Naive thymus-derived CD4-positive, alpha-beta T cell (primary cell): Measurements from ENCODE around the gene BTBD19. TPM values are rescaled to one million over a fixed set of nuclear protein-coding genes. Genes with fewer than 3 reads are reported as not detected.
"Not testable (repeated sequence)": the region's sequence is repeated elsewhere in the genome, so short reads cannot be mapped to it uniquely, and the experiment has no call there.

Experiments used
- ATAC-seq: fragments of 150-1000 bp; cut with Tn5 transposase; 2 replicates; pipeline ENCODE4 v1.10.0; 2021; ENCODE audit warnings: mild to moderate bottlenecking, moderate library complexity
- CTCF ChIA-PET: fragments of 350-600 bp; sonication (Branson Sonifier 250); formaldehyde crosslinking; loops from one replicate; lab custom pipeline; 2021; ENCODE audit warnings: antibody characterized with exemption; lab: Charles Lee
- POLR2A ChIA-PET: fragments of 350-600 bp; sonication (Branson Sonifier 250); formaldehyde crosslinking; loops from one replicate; lab custom pipeline; 2021; ENCODE audit warnings: antibody characterized with exemption, inconsistent platforms; lab: Charles Lee
- DNase-seq, 9 donors: peaks; one replicate each; pipeline versions ENCODE4 v3.0.0 to v3.0.0-alpha.2; 2020 to 2022; ENCODE audit warnings: mixed read lengths in 1 of 9
- H3K27ac ChIP-seq: one replicate; pipeline ENCODE4 v1.7.0; 2013; ENCODE audit warnings: mild to moderate bottlenecking, low read depth, low read length, moderate library complexity
- H3K27me3 ChIP-seq, 2 donors: one replicate each; pipeline ENCODE4 v1.7.0; 2013; ENCODE audit warnings: low read length in 2 of 2, mild to moderate bottlenecking in 2 of 2, moderate library complexity in 2 of 2; ENCODE audit not compliant: control insufficient read depth in 2 of 2, insufficient read depth in 2 of 2
- H3K36me3 ChIP-seq, 3 experiments: 1 replicate in 2 of 3; 2 replicates in 1 of 3; pipeline ENCODE4 v1.7.0; 2013; ENCODE audit warnings: low read length in 3 of 3, mild to moderate bottlenecking in 3 of 3, moderate library complexity in 1 of 3; ENCODE audit not compliant: insufficient read depth in 3 of 3, control insufficient read depth in 2 of 3
- H3K4me1 ChIP-seq, 2 donors: one replicate each; pipeline ENCODE4 v1.7.0; 2013; ENCODE audit warnings: low read length in 2 of 2, mild to moderate bottlenecking in 2 of 2, moderate library complexity in 1 of 2; ENCODE audit not compliant: control insufficient read depth in 2 of 2, insufficient read depth in 2 of 2
- H3K4me3 ChIP-seq: 2 replicates; pipeline ENCODE4 v1.7.0; 2013; ENCODE audit warnings: mild to moderate bottlenecking, low read length
- H3K9me3 ChIP-seq, 3 experiments: 1 replicate in 2 of 3; 2 replicates in 1 of 3; pipeline ENCODE4 v1.7.0; 2013; ENCODE audit warnings: low read length in 3 of 3; ENCODE audit not compliant: control insufficient read depth in 2 of 3
- H3K27ac Mint-ChIP-seq, 9 donors: one replicate each; pipeline ENCODE4 v1.8.0; 2020 to 2022; ENCODE audit warnings: mixed read lengths in 9 of 9, mild to moderate bottlenecking in 8 of 9, moderate library complexity in 5 of 9, inconsistent platforms in 2 of 9
- H3K27me3 Mint-ChIP-seq, 5 donors: one replicate each; pipeline ENCODE4 v1.8.0; 2021 to 2022; ENCODE audit warnings: mixed read lengths in 5 of 5, mild to moderate bottlenecking in 1 of 5
- H3K36me3 Mint-ChIP-seq, 5 donors: one replicate each; pipeline ENCODE4 v1.8.0; 2020 to 2022; ENCODE audit warnings: mixed read lengths in 5 of 5, mild to moderate bottlenecking in 3 of 5, inconsistent platforms in 1 of 5
- H3K4me1 Mint-ChIP-seq, 7 donors: one replicate each; pipeline ENCODE4 v1.8.0; 2020 to 2022; ENCODE audit warnings: mixed read lengths in 7 of 7, mild to moderate bottlenecking in 3 of 7, inconsistent platforms in 1 of 7
- H3K4me3 Mint-ChIP-seq, 10 donors: one replicate each; pipeline ENCODE4 v1.8.0; 2020 to 2022; ENCODE audit warnings: mild to moderate bottlenecking in 10 of 10, mixed read lengths in 10 of 10, moderate library complexity in 6 of 10, inconsistent platforms in 2 of 10
- H3K9me3 Mint-ChIP-seq, 11 donors: one replicate each; pipeline ENCODE4 v1.8.0; 2020 to 2022; ENCODE audit warnings: mixed read lengths in 11 of 11, mild to moderate bottlenecking in 4 of 11, inconsistent platforms in 1 of 11, moderate library complexity in 1 of 11
- intact Hi-C, 2 donors: fragments of 100-400 bp; cut with micrococcal nuclease; formaldehyde crosslinking; loops; one replicate each; pipeline ENCODE4 v1.15.1; 2023
- polyA plus RNA-seq, 2 donors: library from polyadenylated mRNA; unstranded; fragments of 300-500 nt; fragmentation: Illumina TruSeq; gene quantifications; one replicate each; pipeline ENCODE4 v1.2.3, GENCODE V29; 2021
- total RNA-seq, 6 experiments: library from RNA in 5 of 6; stranded (reverse) in 5 of 6; gene quantifications; 1 replicate in 5 of 6; 2 replicates in 1 of 6; pipeline ENCODE4 v1.2.3 and lab custom pipeline; 2021 to 2026

BTBD19 gene
- total and polyA plus RNA-seq, 7 experiments from 2014 or later, result 0.07 to 47.2 (median 12.5) TPM

DNA sequence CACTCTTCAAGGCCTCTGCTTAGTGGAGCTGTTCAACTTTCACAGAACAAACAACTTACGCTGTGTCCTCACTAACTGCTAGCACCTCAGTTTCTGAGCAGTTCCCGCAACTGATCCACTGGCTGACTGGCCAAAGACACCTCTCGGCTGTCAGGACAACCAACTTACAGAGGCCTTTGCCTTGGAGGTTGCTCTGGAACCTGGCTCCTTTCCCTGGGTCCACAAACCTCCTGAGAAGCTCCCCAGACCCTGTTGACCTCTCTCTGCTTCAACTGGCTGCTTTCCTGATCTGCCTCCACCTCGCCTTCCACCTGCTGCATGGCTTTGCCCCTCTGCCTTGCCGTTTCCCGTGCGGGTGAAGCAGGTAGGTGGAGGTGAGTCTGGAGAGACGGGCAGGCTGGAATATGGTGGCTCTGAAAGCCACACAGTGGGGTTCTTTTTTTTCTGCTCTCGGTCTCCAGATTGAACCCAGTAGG lies 13.0 kb downstream of the BTBD19 start:
- DNase-seq (no peak), ATAC-seq (no peak)
- Mint-ChIP-seq H3K4me1 (peaks cover 23 to 40% (median 37%) of the 10 kb centered on the region in 7 donors), H3K9me3 (no peaks in the 10 kb centered on the region), H3K27me3 (no peaks in the 10 kb centered on the region), H3K36me3 (peaks cover 0 to 8% (median 0%) of the 10 kb centered on the region in 5 donors), H3K4me3 (peak overlapping the region; percentile 41 to 96 (median 94)), H3K27ac (peak overlapping the region; percentile 8 to 100 (median 100))
- Histone ChIP-seq H3K27ac (no peak overlapping the region), H3K36me3 (no peaks in the 10 kb centered on the region), H3K9me3 (no peaks in the 10 kb centered on the region), H3K27me3 (no peaks in the 10 kb centered on the region), H3K4me3 (no peak overlapping the region), H3K4me1 (peaks cover 0 to 19% of the 10 kb centered on the region in 2 donors)
- ChIA-PET CTCF (interaction anchor here (0.7 to 1.9 kb wide), 10 partner anchors 12 to 167 kb away, joined by 3 to 11 read pairs (median 5); partner anchors contain the start of genes BTBD19, EIF2B3 and PLK3), POLR2A (interaction anchor here (0.7 to 14.4 kb wide), 16 partner anchors 8 to 670 kb away, joined by 3 to 709 read pairs (median 5); partner anchors contain the start of genes BEST4, BTBD19, DYNLT4 and EIF2B3)
- intact Hi-C loops, result loop anchor here in 1 of 2 donors (5.0 kb wide), 2 partner anchors 34 to 191 kb away; partner anchors contain the start of genes BEST4, HECTD3 and UROD

DNA sequence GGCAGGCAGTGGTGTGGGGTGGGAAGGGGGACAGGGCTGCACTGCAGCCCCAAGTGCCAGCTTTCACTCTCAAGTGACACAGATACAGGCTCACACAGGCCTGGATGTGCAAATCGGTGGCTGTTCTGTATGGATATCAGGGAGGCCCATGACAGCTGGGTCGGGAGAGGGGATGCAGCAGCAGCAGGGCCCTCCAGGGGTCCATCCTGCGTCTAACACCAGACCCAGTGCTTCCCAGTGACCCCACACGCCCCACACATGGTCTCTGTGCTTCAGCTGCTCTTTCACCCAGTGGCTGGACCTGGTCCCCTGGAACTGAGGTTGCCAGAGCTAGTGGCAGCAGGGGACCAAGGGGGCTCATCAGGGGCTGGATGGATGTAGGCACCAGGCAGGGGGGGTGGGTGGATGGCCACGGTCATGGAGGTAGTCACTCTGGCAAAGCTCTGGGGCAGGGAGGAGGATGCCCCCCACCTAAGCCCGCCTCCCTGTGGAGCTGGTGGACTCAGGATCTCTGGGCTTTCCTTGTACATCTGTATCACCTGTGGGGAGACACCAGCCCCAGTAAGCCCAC lies 13.9 kb downstream of the BTBD19 start:
- POLR2A ChIA-PET, result interaction anchor here (0.8 to 14.4 kb wide), 11 partner anchors 10 to 669 kb away, joined by 3 to 709 read pairs (median 4); partner anchors contain the start of genes BTBD19, DYNLT4, PLK3 and PTCH2
- intact Hi-C loops, result loop anchor here in 1 of 2 donors (5.0 kb wide), 2 partner anchors 35 to 190 kb away; partner anchors contain the start of genes BEST4, HECTD3 and UROD
- Mint-ChIP-seq H3K4me1 (peaks cover 26 to 40% (median 36%) of the 10 kb centered on the region in 7 donors), H3K36me3 (peaks cover 0 to 8% (median 0%) of the 10 kb centered on the region in 5 donors), H3K27me3 (no peaks in the 10 kb centered on the region), H3K4me3 (no peak overlapping the region), H3K27ac (peak overlapping the region in 7 of 9 donors; percentile 18 to 100 (median 72)), H3K9me3 (no peaks in the 10 kb centered on the region)
- Histone ChIP-seq H3K36me3 (no peaks in the 10 kb centered on the region), H3K4me1 (peaks cover 0 to 19% of the 10 kb centered on the region in 2 donors), H3K9me3 (no peaks in the 10 kb centered on the region), H3K27ac (no peak overlapping the region), H3K27me3 (no peaks in the 10 kb centered on the region), H3K4me3 (no peak overlapping the region)
- ATAC-seq (no peak), DNase-seq (no peak)
- CTCF ChIA-PET, result interaction anchor here (1.0 to 1.9 kb wide), 7 partner anchors 13 to 108 kb away, joined by 3 to 11 read pairs (median 5); partner anchors contain the start of genes BTBD19 and PLK3

DNA sequence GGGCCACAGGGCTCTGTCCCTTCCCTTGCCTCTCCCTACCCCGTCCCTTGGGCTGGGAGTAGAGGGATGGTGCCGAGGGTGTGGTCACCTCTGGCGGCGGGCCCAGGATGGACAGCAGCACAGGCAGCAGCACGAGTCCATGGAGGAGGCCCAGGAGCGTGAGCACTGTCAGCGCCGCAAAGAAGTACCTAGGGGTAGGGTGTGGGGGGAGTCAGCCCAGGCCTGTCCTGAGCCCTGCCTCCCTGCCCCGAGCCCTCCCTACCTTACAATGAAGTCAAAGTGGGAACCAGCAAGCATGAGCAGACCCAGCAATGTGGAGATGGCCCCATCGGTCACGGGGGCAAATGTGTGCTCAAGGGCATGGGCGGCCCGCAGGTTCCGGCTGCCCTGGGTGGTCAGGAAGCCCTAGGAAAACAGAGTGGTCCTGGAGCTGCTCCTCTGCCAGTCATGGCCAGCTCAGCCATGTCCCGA lies 14.7 kb downstream of the BTBD19 start:
- H3K4me1 Mint-ChIP-seq, result peaks cover 22 to 35% (median 28%) of the 10 kb centered on the region in 7 donors
- H3K9me3 Mint-ChIP-seq, result no peaks in the 10 kb centered on the region
- H3K27ac Mint-ChIP-seq, result peak overlapping the region in 3 of 9 donors; percentile 9 to 47 (median 24)
- Histone ChIP-seq H3K27me3 (no peaks in the 10 kb centered on the region), H3K4me3 (no peak overlapping the region), H3K9me3 (no peaks in the 10 kb centered on the region), H3K27ac (no peak overlapping the region), H3K36me3 (no peaks in the 10 kb centered on the region), H3K4me1 (peaks cover 0 to 19% of the 10 kb centered on the region in 2 donors)
- no peaks in the 10 kb centered on the region for H3K27me3 Mint-ChIP-seq
- ATAC-seq (no peak), DNase-seq (no peak)
- intact Hi-C loops, result loop anchor here in 1 of 2 donors (5.0 kb wide), 2 partner anchors 36 to 189 kb away; partner anchors contain the start of genes BEST4, HECTD3 and UROD
- H3K4me3 Mint-ChIP-seq, result no peak overlapping the region
- peaks cover 0 to 2% (median 0%) of the 10 kb centered on the region in 5 donors for H3K36me3 Mint-ChIP-seq
- CTCF ChIA-PET, result interaction anchor here (0.7 to 1.9 kb wide), 2 partner anchors 10 to 23 kb away, joined by 3 to 11 read pairs; partner anchors contain the start of gene PLK3
- POLR2A ChIA-PET, result interaction anchor here (0.7 to 14.4 kb wide), 6 partner anchors 9 to 102 kb away, joined by 3 to 709 read pairs (median 4); partner anchors contain the start of genes BTBD19, DYNLT4, PLK3 and RPS8

DNA sequence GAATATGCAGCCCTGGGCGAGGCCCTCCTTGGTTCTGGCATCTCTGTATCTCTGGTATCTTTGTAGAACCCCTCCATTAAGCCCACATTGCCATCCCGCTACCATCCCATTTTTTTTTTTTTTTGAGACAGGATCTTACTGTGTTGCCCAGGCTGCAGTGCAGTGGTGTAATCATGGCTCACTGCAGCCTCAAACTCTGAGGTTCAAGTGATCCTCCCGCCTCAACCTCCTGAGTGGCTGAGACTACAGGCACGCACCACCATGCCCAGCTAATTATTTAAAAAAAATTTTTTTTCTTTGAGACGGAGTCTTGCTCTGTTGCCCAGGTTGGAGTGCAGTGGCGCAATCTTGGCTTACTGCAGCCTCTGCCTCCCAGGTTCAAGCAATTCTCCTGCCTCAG lies 16.1 kb downstream of the BTBD19 start:
- H3K9me3 ChIP-seq, H3K27me3 ChIP-seq, H3K27ac ChIP-seq, H3K36me3 ChIP-seq, ATAC-seq, H3K27me3 Mint-ChIP-seq, H3K36me3 Mint-ChIP-seq, H3K4me3 Mint-ChIP-seq, H3K4me3 ChIP-seq, DNase-seq, H3K9me3 Mint-ChIP-seq: not testable (repeated sequence)
- H3K4me1 Mint-ChIP-seq, result peaks cover 13 to 23% (median 21%) of the 10 kb centered on the region in 7 donors
- POLR2A ChIA-PET, result interaction anchor here (14.4 kb wide), 1 partner anchor 17 kb away, joined by 709 read pairs; the partner anchor contains the start of genes BTBD19, DYNLT4 and PLK3
- peak overlapping the region in 1 of 9 donors; percentile 41 for H3K27ac Mint-ChIP-seq
- CTCF ChIA-PET, result interaction anchor here (0.6 kb wide), 1 partner anchor 110 kb away, joined by 3 read pairs; no protein-coding TSS in a partner anchor
- H3K4me1 ChIP-seq, result peaks cover 0 to 13% of the 10 kb centered on the region in 2 donors
- intact Hi-C loops, result loop anchor here in 1 of 2 donors (5.0 kb wide), 2 partner anchors 37 to 188 kb away; partner anchors contain the start of genes BEST4, HECTD3 and UROD

DNA sequence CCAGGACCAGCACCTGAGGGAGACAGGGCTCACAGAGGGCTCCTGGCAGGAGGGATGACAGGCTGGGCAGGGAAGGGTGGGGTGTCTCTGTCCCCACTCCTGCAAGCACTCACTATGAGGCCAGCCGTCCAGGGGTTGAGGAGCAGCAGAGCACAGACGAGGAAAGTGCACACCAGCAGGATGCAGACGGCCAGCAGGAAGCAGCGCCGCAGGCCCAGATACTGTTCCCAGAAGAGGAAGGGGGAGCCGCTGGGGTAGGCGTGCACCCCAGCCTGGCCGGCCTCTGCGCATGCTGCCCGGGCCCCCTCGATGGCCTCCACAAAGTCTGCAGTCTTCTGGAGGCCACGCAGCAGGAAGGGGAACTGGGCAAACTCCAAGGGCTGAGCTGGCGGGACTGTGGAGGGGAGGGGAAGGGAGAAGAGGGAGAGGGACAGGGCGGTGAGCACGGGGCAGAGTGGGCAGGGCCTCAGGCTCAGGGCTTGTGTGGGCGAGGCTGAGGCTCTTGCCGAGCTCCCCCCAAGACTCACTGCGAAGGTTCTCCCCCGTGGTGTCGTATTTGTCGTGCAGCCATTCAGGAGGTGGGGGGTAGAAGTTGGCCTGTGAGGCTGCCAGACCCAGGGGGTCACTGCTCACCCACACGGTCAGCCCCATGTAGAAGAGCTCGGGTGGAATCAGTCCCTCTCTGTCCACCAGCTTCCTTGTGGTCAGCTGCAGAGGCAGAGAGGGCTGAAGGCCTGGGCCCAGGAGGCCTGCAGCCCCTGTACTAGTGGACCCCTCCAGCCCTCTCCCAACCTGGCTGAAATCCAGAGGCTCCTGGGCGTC lies 18.3 kb downstream of the BTBD19 start:
- H3K27ac Mint-ChIP-seq, result no peak overlapping the region
- ATAC-seq, result peak; percentile 81
- POLR2A ChIA-PET, result interaction anchor here (0.9 to 14.4 kb wide), 3 partner anchors 19 to 95 kb away, joined by 3 to 709 read pairs (median 3); partner anchors contain the start of genes BTBD19, DYNLT4, PLK3 and RNU5D-1

More for the DNA sequence above, 18.3 kb downstream of the BTBD19 start:
- Histone ChIP-seq H3K9me3 (no peaks in the 10 kb centered on the region), H3K4me3 (no peak overlapping the region), H3K4me1 (no peaks in the 10 kb centered on the region), H3K27ac (no peak overlapping the region), H3K27me3 (no peaks in the 10 kb centered on the region), H3K36me3 (no peaks in the 10 kb centered on the region)
- CTCF ChIA-PET, result interaction anchor here (0.6 kb wide), 1 partner anchor 79 kb away, joined by 3 read pairs; no protein-coding TSS in a partner anchor
- intact Hi-C loops, result no loop called here
- no peak for DNase-seq
- H3K4me1 Mint-ChIP-seq, result peaks cover under 1 to 9% (median 1%) of the 10 kb centered on the region in 7 donors
- H3K9me3 Mint-ChIP-seq, result peaks cover 0 to 1% (median 0%) of the 10 kb centered on the region in 11 donors
- H3K36me3 Mint-ChIP-seq, result no peaks in the 10 kb centered on the region
- H3K27me3 Mint-ChIP-seq, result no peaks in the 10 kb centered on the region
- no peak overlapping the region for H3K4me3 Mint-ChIP-seq
